Thoracic aorta (tissue), 2 donors: ENCODE measurements around the gene DOCK11. TPM values are rescaled to one million over a fixed set of nuclear protein-coding genes. Genes with fewer than 3 reads are reported as not detected.

ENCODE experiments used
- ATAC-seq: fragments of 150-250 bp; one replicate; pipeline ENCODE4 v1.8.0; 2017; ENCODE audit warnings: low read depth; ENCODE audit not compliant: insufficient number of reproducible peaks, low FRiP score
- DNase-seq: peaks from one replicate; pipeline ENCODE4 v3.0.0-alpha.2; 2020; ENCODE audit warnings: low spot score
- H3K27ac ChIP-seq, 2 donors: fragments of 200-600 bp; sonication (generic); 1 replicate in 1 of 2; 2 replicates in 1 of 2; pipeline ENCODE4 v1.5.1; 2016; ENCODE audit warnings: mild to moderate bottlenecking in 2 of 2, moderate library complexity in 2 of 2
- H3K27me3 ChIP-seq: fragments of 200-600 bp; sonication (generic); replicated peaks from 2 replicates; pipeline ENCODE4 v1.6.0; 2016; ENCODE audit warnings: mild to moderate bottlenecking; ENCODE audit not compliant: insufficient read depth
- H3K36me3 ChIP-seq: fragments of 200-600 bp; sonication (generic); one replicate; pipeline ENCODE4 v1.5.1; 2016
- H3K4me1 ChIP-seq, 2 donors: fragments of 200-600 bp; sonication (generic); 1 replicate in 1 of 2; 2 replicates in 1 of 2; pipeline versions ENCODE4 v1.5.1 to v1.6.0; 2016; ENCODE audit warnings: low read depth in 2 of 2, mild to moderate bottlenecking in 1 of 2; ENCODE audit not compliant: control insufficient read depth in 1 of 2
- H3K4me3 ChIP-seq: fragments of 200-600 bp; sonication (generic); 2 replicates; pipeline ENCODE4 v1.5.1; 2016; ENCODE audit warnings: mild to moderate bottlenecking
- H3K9me3 ChIP-seq: fragments of 200-600 bp; sonication (generic); 2 replicates; pipeline ENCODE4 v1.5.1; 2016
- CTCF ChIP-seq: fragments of 200-600 bp; sonication (generic); IDR thresholded peaks from one replicate; pipeline ENCODE4 v1.5.1; 2019; ENCODE audit warnings: antibody characterized with exemption
- total RNA-seq, 2 donors: library from RNA; depleted of rRNA; stranded (reverse); fragments of >200 nt; gene quantifications; one replicate each; pipeline versions ENCODE4 v1.1.0 to v1.2.3, GENCODE V29; 2016

Gene DOCK11
- total RNA-seq, 2 donors from 2014 or later = 30.6 to 45.8 TPM

DNA sequence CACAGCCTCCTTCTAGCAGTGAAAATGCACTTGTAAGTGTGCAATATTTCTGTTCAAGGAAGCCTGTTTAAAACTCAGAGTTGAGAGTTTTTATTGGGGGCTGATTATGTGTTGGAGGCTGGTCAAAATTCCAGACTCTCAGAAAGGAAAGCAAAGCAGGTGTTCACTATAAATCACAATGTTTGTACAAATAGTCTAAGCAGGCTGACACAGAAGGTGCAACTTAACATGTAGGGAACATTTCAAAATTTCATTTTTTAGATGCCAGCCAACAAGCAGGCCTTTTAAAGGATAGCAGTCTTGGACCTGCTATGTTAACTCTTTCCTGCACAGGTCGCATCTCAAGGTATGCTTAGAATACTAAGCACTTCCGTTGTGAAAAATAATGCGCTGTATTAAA is 119.5 kb downstream of the DOCK11 start:
- H3K36me3 ChIP-seq = peaks cover 4% of the 10 kb centered on the region
- no peak for DNase-seq
- no peak overlapping the region for H3K4me3 ChIP-seq
- no peak overlapping the region for H3K27ac ChIP-seq
- H3K9me3 ChIP-seq = no peaks in the 10 kb centered on the region
- no peaks in the 10 kb centered on the region for H3K27me3 ChIP-seq
- ATAC-seq = no peak
- no peaks in the 10 kb centered on the region for H3K4me1 ChIP-seq
- TF ChIP-seq CTCF = no peak

- H3K27ac ChIP-seq = no peak overlapping the region
Measured at GRCh38 chrX:118621081-118621759, 125.6 kb downstream of the DOCK11 start.

GRCh38 chrX:118623062-118623461 is 127.4 kb downstream of the DOCK11 start:
- Histone ChIP-seq H3K36me3 (peaks cover 3% of the 10 kb centered on the region), H3K27ac (no peak overlapping the region), H3K27me3 (no peaks in the 10 kb centered on the region), H3K9me3 (no peaks in the 10 kb centered on the region), H3K4me3 (no peak overlapping the region), H3K4me1 (no peaks in the 10 kb centered on the region)
- TF ChIP-seq CTCF = no peak
- no peak for DNase-seq
- no peak for ATAC-seq

More at GRCh38 chrX:118621081-118621759, 125.6 kb downstream of the DOCK11 start:
- no peak for TF ChIP-seq CTCF
- Histone ChIP-seq H3K4me1 (no peaks in the 10 kb centered on the region), H3K36me3 (peaks cover 3% of the 10 kb centered on the region), H3K27me3 (no peaks in the 10 kb centered on the region), H3K4me3 (no peak overlapping the region), H3K9me3 (no peaks in the 10 kb centered on the region)
- DNase-seq (no peak), ATAC-seq (no peak)

- no peak for TF ChIP-seq CTCF
- Histone ChIP-seq H3K36me3 (peaks cover 3% of the 10 kb centered on the region), H3K27ac (no peak overlapping the region), H3K9me3 (no peaks in the 10 kb centered on the region), H3K27me3 (no peaks in the 10 kb centered on the region), H3K4me1 (no peaks in the 10 kb centered on the region), H3K4me3 (no peak overlapping the region)
- ATAC-seq (no peak), DNase-seq (no peak)
Measured at GRCh38 chrX:118626346-118626745, 130.7 kb downstream of the DOCK11 start.

GRCh38 chrX:118627084-118627758 is 131.6 kb downstream of the DOCK11 start:
- no peak overlapping the region for H3K4me3 ChIP-seq
- no peaks in the 10 kb centered on the region for H3K4me1 ChIP-seq

More at GRCh38 chrX:118627084-118627758, 131.6 kb downstream of the DOCK11 start:
- no peak overlapping the region for H3K27ac ChIP-seq
- ATAC-seq = no peak
- peaks cover 3% of the 10 kb centered on the region for H3K36me3 ChIP-seq
- no peaks in the 10 kb centered on the region for H3K9me3 ChIP-seq
- no peak for TF ChIP-seq CTCF
- H3K27me3 ChIP-seq = no peaks in the 10 kb centered on the region
- DNase-seq = no peak
